GM18508 (cell line): ENCODE results near the gene EVA1C.
"Not testable (repeated sequence)": the region's sequence is repeated elsewhere in the genome, so short reads cannot be mapped to it uniquely, and the experiment has no call there.

Source experiments
- ATAC-seq: cut with Tn5 transposase; IDR thresholded peaks from one replicate; pipeline ENCODE4 v1.9.1; 2021; ENCODE audit warnings: moderate number of reproducible peaks; ENCODE audit not compliant: insufficient read depth, unreplicated experiment

The EVA1C gene

DNA sequence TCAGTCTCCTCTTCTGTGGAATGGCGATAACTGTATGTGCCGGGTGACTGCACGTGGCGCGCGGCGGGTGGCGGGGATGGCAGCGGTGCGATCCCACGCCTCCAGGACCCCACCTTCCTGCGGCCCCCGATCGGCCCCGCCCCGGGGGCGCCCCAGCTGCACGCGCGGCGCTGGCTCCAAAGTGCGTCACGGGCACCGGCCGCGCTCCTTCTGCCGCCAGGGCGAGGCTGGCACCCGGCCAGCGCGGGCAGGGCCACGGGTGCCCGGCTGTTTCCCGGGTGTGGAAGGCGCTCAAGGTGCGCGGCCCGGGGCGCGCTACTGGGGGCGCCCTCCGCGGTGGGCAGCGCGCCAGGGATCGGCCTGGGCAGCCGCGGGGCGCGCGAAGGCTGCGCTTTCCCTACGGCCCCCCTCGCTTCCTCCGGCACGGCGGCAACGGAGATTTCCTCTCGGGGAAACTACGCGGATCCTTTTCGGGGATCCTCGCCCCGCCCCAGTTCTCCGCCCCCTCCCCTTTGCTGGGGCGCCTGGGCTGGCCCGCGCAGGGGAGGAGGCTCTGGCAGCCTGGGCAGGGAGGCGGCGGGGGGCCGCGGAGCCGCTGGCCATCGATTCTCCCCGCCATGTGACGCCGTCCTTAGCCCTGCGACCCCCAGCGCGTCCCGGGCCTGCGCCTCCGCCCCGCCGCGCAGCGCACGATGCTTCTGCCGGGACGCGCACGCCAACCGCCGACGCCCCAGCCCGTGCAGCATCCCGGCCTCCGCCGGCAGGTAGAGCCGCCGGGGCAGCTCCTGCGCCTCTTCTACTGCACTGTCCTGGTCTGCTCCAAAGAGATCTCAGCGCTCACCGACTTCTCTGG lies at the start of gene EVA1C:
Gene EVA1C, plus strand, starts transcription at position 545 of the 853 bp plus-strand sequence. Its CDS starts 148 bp downstream, at position 693.
- no peak for ATAC-seq

GRCh38 chr21:32364387-32364786 lies 48.1 kb upstream of the EVA1C start:
- no peak for ATAC-seq

DNA sequence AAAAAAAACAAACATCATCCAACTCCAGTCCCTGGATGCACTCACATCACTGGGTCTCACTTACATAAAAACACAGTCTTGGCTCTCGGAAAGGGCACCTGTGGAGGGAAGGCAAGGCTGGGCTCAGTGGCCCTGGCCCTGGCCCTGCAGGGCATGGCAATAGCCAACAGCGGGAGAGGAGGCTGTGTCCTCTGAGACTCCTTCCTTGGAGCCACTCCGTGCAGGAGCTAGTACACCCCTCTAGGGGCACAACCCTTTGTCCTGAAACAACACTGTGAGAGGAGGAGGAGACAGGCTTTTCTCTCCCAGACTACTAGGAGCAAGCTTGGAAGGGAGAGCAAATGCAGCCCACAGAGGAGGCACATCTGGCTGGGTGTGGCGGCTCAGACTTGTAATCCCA lies 47.7 kb upstream of the EVA1C start:
- ATAC-seq, result no peak

GRCh38 chr21:32366191-32366590 lies 46.3 kb upstream of the EVA1C start:
- no peak for ATAC-seq

- ATAC-seq, result no peak
Observed at GRCh38 chr21:32367158-32367557, 45.3 kb upstream of the EVA1C start.

- ATAC-seq, result no peak
Observed at GRCh38 chr21:32368386-32368785, 44.1 kb upstream of the EVA1C start.

DNA sequence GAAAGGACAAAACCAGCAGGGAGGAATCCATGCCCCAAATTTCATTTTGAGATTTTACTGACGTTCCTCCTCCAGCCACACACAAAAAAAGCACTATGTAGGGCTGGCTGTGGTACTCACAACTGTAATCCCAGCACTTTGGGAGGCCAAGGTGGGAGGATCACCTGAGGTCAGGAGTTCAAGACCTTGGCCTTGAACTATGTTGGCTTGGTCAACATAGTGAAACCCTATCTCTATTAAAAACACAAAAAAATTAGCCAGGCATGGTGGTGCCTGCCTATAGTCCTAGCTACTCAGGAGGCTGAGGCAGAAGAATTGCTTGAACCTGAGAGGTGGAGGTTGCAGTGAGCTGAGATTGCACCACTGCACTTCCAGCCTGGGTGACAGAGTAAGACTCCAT lies 43.5 kb upstream of the EVA1C start:
- ATAC-seq, result not testable (repeated sequence)

DNA sequence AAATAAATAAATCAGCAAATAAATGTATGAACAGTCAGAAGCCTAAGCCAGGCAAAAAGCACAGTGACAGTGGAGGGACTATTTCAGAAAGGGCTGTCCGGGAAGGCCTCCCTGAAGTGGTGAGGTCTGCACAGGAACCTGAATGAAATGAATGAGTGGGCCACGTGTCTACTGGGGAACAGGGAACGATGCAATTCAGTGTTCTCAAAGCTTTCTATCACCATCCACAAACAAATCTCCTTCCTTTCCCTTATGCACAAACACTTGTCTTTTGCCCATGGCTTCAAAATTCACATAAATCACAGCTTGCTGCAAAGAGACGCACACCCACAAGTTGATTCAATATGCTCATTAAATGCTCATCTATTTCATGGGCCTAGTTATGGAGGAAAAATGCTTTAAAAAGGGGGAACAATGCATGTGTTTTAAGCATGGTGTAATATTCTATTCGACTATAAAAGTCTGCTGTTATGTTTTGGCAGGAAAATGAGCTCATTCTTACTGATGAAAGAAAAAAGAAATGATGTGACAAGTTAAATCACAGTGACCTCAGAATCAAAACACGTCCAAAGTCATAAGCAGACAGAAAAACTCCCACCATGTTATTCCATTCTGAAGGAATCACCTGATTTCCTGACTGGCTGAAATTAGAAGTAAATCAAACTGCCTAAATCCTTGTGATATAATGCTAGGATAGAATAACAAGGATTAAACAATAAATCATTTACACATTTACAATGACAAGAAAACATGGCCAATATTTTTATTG lies 41.3 kb upstream of the EVA1C start:
- ATAC-seq, result no peak

DNA sequence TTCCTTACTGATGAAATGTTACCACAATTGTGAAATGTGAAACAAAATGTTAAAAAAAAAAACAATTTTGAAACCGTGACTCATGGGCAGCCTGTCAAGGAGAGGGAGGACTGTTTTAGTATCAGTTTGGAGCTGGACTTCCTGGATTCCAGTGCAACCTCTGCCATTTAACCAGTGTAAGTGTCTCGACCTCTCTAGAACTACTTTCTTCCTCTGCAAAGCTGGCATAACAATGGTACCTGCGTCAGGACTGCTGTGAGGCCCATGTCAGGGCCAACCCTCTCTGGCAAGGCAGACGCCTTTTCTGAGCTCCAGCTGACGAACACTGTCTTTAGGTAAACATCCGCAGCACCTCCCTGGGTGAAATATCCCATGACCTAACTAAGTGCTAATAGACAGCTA lies 40.6 kb upstream of the EVA1C start:
- ATAC-seq, result no peak

DNA sequence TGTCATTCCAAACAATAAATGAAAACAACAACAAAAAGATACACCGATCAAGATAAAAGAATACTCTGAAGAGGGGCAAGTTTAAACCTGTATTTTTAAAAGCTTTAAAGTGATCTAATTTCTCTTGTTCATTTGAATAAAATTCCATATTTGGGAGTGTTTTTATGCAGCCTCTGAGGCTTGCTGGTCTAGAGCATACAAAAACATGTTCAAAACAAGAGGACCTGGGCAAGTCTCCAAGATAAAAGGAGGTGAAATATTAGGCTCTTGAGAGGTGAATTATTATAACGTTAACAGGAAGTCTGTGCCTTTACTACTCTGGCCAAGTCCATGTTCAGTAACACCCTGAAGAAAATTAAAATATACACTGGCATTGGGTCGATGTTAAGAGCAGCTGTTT lies 39.8 kb upstream of the EVA1C start:
- no peak for ATAC-seq

DNA sequence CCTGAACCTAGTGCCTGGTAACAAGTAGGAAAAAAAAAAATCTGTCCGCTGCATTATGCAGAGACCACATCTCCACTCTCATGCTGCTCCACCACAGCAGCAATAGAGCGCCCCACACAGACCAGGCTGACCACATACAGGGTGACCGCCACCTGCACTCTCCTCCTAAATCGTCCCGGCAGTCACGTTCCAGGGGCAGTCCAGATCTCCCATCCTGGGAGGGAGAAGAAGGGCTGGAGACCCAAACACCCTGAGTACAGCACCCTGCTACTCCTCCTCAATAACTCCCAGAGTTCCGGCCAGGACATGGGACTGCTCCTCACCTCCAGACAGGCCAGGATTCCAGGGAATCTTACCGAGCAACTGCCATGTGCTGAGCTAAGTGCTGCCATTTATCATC lies 35.0 kb upstream of the EVA1C start:
- ATAC-seq, result no peak

DNA sequence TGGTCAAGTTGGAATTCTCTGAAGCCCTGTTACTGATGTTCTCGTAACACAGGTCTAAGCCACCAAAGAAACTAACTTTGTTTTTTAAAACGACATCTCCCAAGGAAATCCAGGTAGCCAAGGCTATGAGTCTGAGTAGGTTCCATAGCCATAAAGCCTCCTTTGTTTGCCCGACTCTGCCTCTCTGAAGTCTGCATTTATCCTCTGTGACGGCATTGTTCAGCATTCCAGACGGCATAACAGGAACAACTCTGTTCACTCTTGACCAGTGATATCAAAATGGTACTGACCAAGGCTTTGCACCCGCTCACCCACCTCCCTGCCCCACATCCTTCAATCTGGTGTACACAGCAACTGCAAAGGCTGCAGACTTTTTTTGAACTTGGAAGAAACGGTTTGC lies 34.5 kb upstream of the EVA1C start:
- ATAC-seq, result no peak

GRCh38 chr21:32378956-32379355 lies 33.5 kb upstream of the EVA1C start:
- ATAC-seq, result no peak

- no peak for ATAC-seq
Observed at GRCh38 chr21:32380940-32381339, 31.6 kb upstream of the EVA1C start.

DNA sequence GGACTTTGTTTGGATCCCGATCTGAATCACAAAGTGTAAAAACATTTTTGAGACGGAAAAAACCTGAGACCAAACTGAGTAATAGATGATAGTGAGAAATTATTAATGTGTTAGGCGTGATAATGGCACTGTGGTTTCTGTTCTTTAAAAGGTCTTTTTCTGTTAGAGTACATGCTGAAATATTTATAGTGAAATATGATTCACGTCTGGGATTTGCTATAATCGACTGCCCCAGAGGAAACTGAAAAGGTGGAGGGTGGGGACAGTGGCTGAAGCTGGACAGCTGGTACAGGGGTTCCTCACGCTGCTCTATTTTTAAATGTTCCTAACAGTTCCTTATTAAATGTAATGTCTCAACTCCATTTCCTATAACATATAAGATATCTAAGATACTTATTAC lies 30.9 kb upstream of the EVA1C start:
- no peak for ATAC-seq

DNA sequence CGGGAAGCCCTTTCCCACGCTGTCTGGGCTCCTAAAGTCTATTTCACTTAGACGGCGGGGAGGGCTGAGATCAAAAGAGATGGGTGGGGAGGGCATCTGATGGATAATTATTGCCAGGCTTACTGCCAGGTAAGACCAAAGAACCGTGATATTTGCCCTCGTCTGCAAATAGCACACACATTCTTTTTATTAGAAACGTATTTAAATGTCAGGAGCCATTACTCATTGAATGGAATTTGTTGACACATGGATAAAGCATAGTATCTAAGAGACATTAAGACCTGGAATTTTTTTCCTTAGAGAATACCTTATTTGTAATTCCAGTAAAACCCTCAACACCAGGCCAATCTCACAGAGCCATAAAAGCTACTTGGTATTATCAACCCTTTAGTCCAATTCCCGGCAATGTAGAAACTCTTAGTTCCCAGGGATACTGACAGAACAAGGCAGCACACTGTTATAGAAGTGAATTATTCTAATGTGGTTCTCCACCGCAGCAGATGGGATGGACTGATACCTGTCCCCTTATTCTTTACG lies 30.3 kb upstream of the EVA1C start:
- ATAC-seq, result no peak

GRCh38 chr21:32383812-32384211 lies 28.7 kb upstream of the EVA1C start:
- no peak for ATAC-seq

GRCh38 chr21:32386195-32386870 lies 26.2 kb upstream of the EVA1C start:
- no peak for ATAC-seq

GRCh38 chr21:32387151-32387550 lies 25.4 kb upstream of the EVA1C start:
- ATAC-seq, result no peak

DNA sequence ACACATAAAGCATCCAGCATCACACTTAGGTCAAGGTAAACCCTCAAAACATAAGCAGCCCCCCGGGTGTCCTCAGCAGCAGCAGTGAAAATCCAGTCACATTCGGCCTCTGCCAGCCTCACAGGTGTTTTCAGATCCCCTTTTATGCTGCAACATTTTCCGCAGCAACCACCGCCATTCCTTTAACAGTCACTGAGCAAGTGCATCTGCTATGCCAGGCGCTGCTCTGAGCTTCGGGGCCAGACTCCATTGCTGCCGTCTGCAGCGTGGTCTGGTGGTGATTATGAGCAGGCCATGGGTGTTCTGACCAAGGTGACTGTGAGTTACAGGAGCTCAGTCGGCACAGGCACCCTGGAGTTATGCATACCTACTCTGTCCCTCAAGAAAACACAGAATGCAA lies 24.2 kb upstream of the EVA1C start:
- ATAC-seq, result no peak
